Adrenal gland (tissue), 12 donors: ENCODE measurements around the gene TBC1D14. TPM values are rescaled to one million over a fixed set of nuclear protein-coding genes. Genes with fewer than 3 reads are reported as not detected.

Source experiments
- DNase-seq, 7 donors: peaks; one replicate each; pipeline ENCODE4 v3.0.0-alpha.2; 2019 to 2020
- H3K27ac ChIP-seq, 5 donors: fragments of 200-600 bp; sonication (generic) in 4 of 5; 1 replicate in 3 of 5; 2 replicates in 2 of 5; pipeline versions ENCODE4 v1.5.1 to v1.8.0; 2016 to 2020; ENCODE audit warnings: mild to moderate bottlenecking in 1 of 5
- H3K27me3 ChIP-seq: fragments of 200-600 bp; 2 replicates; pipeline ENCODE4 v1.8.0; 2021
- H3K36me3 ChIP-seq, 2 donors: fragments of 200-600 bp; replicated peaks in 1 of 2; 1 replicate in 1 of 2; 2 replicates in 1 of 2; pipeline versions ENCODE4 v1.5.1 to v1.8.0; 2018 to 2022
- H3K4me1 ChIP-seq, 2 donors: fragments of 200-600 bp; replicated peaks in 1 of 2; 1 replicate in 1 of 2; 2 replicates in 1 of 2; pipeline versions ENCODE4 v1.5.1 to v1.8.0; 2018 to 2021
- H3K4me3 ChIP-seq, 4 donors: fragments of 200-600 bp; sonication (generic) in 3 of 4; one replicate each; pipeline ENCODE4 v1.5.1; 2016 to 2018
- H3K9me3 ChIP-seq, 3 donors: fragments of 200-600 bp; sonication (generic) in 1 of 3; replicated peaks in 1 of 3; 1 replicate in 2 of 3; 2 replicates in 1 of 3; pipeline versions ENCODE4 v1.5.1 to v1.8.0; 2016 to 2021
- CTCF ChIP-seq, 6 experiments: fragments of 450-650 bp in 4 of 6; fragments of 200-600 bp in 2 of 6; sonication (generic) in 1 of 6; IDR thresholded peaks; 1 replicate in 5 of 6; 2 replicates in 1 of 6; pipeline versions ENCODE4 v1.5.1 to v1.8.0; 2016 to 2021; ENCODE audit warnings: antibody characterized with exemption in 6 of 6, mild to moderate bottlenecking in 2 of 6, moderate library complexity in 1 of 6
- POLR2A ChIP-seq, 2 donors: fragments of 450-650 bp; IDR thresholded peaks; one replicate each; pipeline ENCODE4 v1.6.1; 2017; ENCODE audit warnings: antibody characterized with exemption in 2 of 2, mild to moderate bottlenecking in 2 of 2, moderate library complexity in 1 of 2
- WGBS, 4 donors: extraction: QIAGEN DNeasy Blood & Tissue Kit in 2 of 4; methylation state at CpG; one replicate each; pipeline versions ENCODE4 v1.1.5 to v1.1.7; 2013 to 2017; 5-methylcytosine and 5-hydroxymethylcytosine counted together
- intact Hi-C, 2 donors: fragments of 100-400 bp; cut with DNase I; formaldehyde crosslinking; loops; one replicate each; pipeline versions ENCODE4 v1.14.1 to v1.15.0; 2022 to 2023
- polyA plus RNA-seq, 3 donors: library from polyadenylated mRNA; stranded (reverse); fragments of 200-250 nt in 2 of 3; fragments of 350-450 nt in 1 of 3; fragmentation: Illumina TruSeq in 1 of 3; extraction: RNeasy Lipid Tissue Mini Kit (QIAGEN cat#74804) in 1 of 3; gene quantifications; one replicate each; pipeline ENCODE4 v1.2.3, GENCODE V29; 2013 to 2014
- total RNA-seq, 9 donors: library from RNA; depleted of rRNA in 4 of 9; stranded (reverse); fragments of >200 nt in 4 of 9; fragments of 120-200 nt in 1 of 9; fragmentation: NEBNext Ultra II Directional in 1 of 9; extraction: Animal tissue kit (Norgen Biotek cat#: 25700) in 1 of 9; gene quantifications; one replicate each; pipeline versions ENCODE4 v1.1.0 to v1.2.4, GENCODE V29; 2013 to 2023
- donor health status: healthy with polysubstance abuse.
- donor health status: Bipolar disorder and iron deficiency.
- donor health status: DM: yes; HTN: yes; CAD: no.
- donor health status: DM: no; HTN: no; CAD: no.
- donor health status: DM: no; HTN: no; CAD: no.
- donor health status: DM: yes; HTN: yes; CAD: no.

Gene TBC1D14
- total and polyA plus RNA-seq, 12 donors: 24.9 to 110 (median 83.0) TPM

GRCh38 chr4:6943885-6944225 is 34.2 kb downstream of the TBC1D14 start:
- Histone ChIP-seq H3K27me3 (no peaks in the 10 kb centered on the region), H3K27ac (peak overlapping the region in 4 of 5 donors; percentile 14 to 89 (median 64)), H3K36me3 (no peaks in the 10 kb centered on the region), H3K4me3 (no peak overlapping the region), H3K9me3 (no peaks in the 10 kb centered on the region), H3K4me1 (peaks cover 34 to 61% of the 10 kb centered on the region in 2 donors)
- 84 to 89% (median 85%) methylated on average over 16 of the region's 16 CpGs for WGBS, 4 donors
- TF ChIP-seq CTCF (IDR thresholded peaks at IDR 0.05) (no peak), POLR2A (IDR thresholded peaks at IDR 0.05) (no peak)
- intact Hi-C loops: no loop called here
- DNase-seq: no peak

GRCh38 chr4:6944301-6945051 is 34.9 kb downstream of the TBC1D14 start:
- H3K36me3 ChIP-seq: no peaks in the 10 kb centered on the region
- 53 to 60% (median 56%) methylated on average over 11 to 20 of the region's 20 CpGs for WGBS, 4 donors
- no peak overlapping the region for H3K4me3 ChIP-seq
- intact Hi-C loops: no loop called here
- peaks cover 34 to 55% of the 10 kb centered on the region in 2 donors for H3K4me1 ChIP-seq
- no peaks in the 10 kb centered on the region for H3K27me3 ChIP-seq
- peak overlapping the region; percentile 14 to 74 (median 61) for H3K27ac ChIP-seq
- no peaks in the 10 kb centered on the region for H3K9me3 ChIP-seq
- peak in 4 of 7 donors; percentile 59 to 72 (median 66) for DNase-seq
- TF ChIP-seq POLR2A (IDR thresholded peaks at IDR 0.05): no peak
- TF ChIP-seq CTCF (IDR thresholded peaks at IDR 0.05): no peak

GRCh38 chr4:6945052-6945409 is 35.4 kb downstream of the TBC1D14 start:
- Histone ChIP-seq H3K27me3 (no peaks in the 10 kb centered on the region), H3K4me3 (no peak overlapping the region), H3K36me3 (no peaks in the 10 kb centered on the region), H3K9me3 (no peaks in the 10 kb centered on the region), H3K4me1 (peaks cover 31 to 51% of the 10 kb centered on the region in 2 donors), H3K27ac (peak overlapping the region in 2 of 5 donors; percentile 61 to 74)
- TF ChIP-seq CTCF (IDR thresholded peaks at IDR 0.05) (no peak), POLR2A (IDR thresholded peaks at IDR 0.05) (no peak)
- no peak for DNase-seq
- WGBS, 4 donors: 91 to 100% (median 96%) methylated on average over 2 of the region's 2 CpGs
- intact Hi-C loops: no loop called here

- intact Hi-C loops: no loop called here
- TF ChIP-seq POLR2A (IDR thresholded peaks at IDR 0.05) (no peak), CTCF (IDR thresholded peaks at IDR 0.05) (no peak)
- Histone ChIP-seq H3K27ac (no peak overlapping the region), H3K27me3 (no peaks in the 10 kb centered on the region), H3K9me3 (no peaks in the 10 kb centered on the region), H3K36me3 (no peaks in the 10 kb centered on the region), H3K4me1 (peaks cover 23 to 37% of the 10 kb centered on the region in 2 donors), H3K4me3 (no peak overlapping the region)
- WGBS, 4 donors: 87 to 100% (median 96%) methylated on average over 7 of the region's 7 CpGs
- DNase-seq: no peak
Observed at GRCh38 chr4:6946497-6946896, 36.9 kb downstream of the TBC1D14 start.
